Choroid plexus epithelial cell (primary cell): Measurements from ENCODE around the gene COPS2.

Experiments used
- DNase-seq: peaks from one replicate; pipeline ENCODE4 v3.0.0-alpha.2; 2010; ENCODE audit warnings: low read depth
- H3K4me3 ChIP-seq: 2 replicates; pipeline ENCODE4 v1.5.1; 2011; ENCODE audit warnings: low read depth, mild to moderate bottlenecking, control low read depth, low read length, moderate library complexity
- TF ChIP-seq, protein P1 (sequence below): conservative IDR thresholded peaks from 2 replicates; pipeline ENCODE4 v1.5.1; 2011; ENCODE audit warnings: low read depth, mild to moderate bottlenecking, control low read depth, inconsistent platforms, low read length, moderate library complexity

COPS2 gene

DNA sequence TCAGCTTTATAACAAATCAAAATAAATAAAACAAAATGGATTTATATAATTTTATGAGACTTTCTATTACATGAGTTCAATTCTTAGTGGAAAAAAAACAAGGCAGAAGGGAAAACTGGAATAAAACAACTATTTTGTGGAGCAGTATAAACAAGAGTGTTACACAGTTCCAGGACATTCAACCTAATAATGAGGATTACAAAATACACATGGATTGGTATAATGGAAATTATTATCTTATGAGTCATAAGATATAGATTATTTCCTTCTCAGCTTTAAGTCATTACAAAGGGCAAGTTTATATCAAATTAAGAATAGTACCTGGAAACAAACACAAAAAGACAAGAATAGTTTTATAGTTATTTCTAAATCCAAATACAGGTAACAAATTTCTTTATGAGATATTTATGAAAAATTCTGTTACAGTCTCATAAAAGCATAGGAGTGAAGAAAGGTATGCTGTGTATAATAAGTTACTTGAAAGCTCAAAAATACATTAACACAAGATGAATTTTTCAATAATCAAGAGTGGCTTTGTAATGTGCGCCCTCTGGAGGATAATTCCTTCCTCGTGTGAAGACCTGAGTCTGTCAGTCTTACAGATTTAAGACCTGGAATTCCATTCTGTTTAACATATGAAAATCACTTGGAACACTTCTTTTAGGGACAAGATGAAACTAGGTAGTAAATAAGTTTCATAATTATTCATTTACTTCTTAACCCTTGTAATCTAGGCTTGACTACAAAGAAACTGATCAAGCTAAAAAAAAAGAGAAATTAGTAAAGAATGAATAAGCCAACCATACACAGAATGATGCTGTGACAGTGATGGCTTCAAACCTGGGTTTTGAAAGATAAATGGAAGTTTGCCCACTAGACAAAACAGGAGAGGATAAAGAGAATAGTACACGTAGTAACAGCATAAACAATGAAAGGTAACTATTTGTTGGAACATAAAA lies 9.5 kb downstream of the COPS2 start:
- peak; percentile 86 for DNase-seq
- H3K4me3 ChIP-seq: no peak overlapping the region
- TF ChIP-seq, protein P1, sequence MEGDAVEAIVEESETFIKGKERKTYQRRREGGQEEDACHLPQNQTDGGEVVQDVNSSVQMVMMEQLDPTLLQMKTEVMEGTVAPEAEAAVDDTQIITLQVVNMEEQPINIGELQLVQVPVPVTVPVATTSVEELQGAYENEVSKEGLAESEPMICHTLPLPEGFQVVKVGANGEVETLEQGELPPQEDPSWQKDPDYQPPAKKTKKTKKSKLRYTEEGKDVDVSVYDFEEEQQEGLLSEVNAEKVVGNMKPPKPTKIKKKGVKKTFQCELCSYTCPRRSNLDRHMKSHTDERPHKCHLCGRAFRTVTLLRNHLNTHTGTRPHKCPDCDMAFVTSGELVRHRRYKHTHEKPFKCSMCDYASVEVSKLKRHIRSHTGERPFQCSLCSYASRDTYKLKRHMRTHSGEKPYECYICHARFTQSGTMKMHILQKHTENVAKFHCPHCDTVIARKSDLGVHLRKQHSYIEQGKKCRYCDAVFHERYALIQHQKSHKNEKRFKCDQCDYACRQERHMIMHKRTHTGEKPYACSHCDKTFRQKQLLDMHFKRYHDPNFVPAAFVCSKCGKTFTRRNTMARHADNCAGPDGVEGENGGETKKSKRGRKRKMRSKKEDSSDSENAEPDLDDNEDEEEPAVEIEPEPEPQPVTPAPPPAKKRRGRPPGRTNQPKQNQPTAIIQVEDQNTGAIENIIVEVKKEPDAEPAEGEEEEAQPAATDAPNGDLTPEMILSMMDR: peak; percentile 77

DNA sequence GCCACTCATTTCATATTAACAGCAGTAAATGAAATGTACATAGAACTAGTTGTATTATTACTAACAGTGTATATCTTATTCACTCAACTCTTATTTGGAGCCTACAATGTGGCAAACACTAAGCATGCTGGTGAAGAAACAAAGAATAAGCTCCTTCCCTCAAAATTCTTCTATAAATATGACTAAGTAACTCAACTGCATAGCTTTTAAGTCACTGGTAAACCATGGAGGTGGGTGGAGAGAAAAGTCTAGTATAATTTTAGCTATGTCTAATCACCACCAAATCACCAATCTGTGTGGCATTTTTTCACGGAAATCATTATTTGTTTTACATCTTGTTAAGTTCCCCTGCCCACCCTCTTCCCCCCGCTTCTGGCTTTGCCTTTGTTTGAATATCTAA lies 17.5 kb downstream of the COPS2 start:
- TF ChIP-seq, protein P1: no peak
- DNase-seq: peak; percentile 27
- H3K4me3 ChIP-seq: no peak overlapping the region

GRCh38 chr15:49135911-49136310 lies 19.5 kb downstream of the COPS2 start:
- no peak overlapping the region for H3K4me3 ChIP-seq
- DNase-seq: peak; percentile 82
- TF ChIP-seq, protein P1: no peak

DNA sequence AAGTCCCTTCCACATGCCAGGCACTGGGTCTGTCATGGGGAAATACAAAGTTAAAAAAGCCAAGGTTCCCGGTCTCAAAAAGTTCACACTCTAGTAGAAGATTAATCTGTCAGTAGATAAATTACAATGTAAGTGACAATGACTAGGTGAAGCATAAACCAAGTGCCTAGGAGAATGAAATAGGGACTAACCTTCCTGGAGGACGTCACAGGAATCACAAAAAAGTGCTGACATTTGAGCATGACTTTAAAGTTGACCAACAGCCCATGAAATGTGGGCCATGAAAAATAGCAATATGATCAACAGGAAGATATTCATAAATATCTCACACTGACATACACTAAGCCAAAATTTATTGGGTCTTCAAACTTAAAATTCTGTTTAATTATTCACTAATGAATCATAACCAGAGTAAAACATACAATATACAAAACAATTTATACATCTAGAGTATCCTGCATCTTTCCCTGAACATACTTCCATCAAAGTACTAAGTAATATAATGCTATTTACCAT lies 20.0 kb downstream of the COPS2 start:
- DNase-seq: peak; percentile 24
- no peak overlapping the region for H3K4me3 ChIP-seq
- TF ChIP-seq, protein P1: no peak

- DNase-seq: peak; percentile 78
- H3K4me3 ChIP-seq: no peak overlapping the region
- TF ChIP-seq, protein P1: no peak
Observed at GRCh38 chr15:49134683-49135341, 20.6 kb downstream of the COPS2 start.

DNA sequence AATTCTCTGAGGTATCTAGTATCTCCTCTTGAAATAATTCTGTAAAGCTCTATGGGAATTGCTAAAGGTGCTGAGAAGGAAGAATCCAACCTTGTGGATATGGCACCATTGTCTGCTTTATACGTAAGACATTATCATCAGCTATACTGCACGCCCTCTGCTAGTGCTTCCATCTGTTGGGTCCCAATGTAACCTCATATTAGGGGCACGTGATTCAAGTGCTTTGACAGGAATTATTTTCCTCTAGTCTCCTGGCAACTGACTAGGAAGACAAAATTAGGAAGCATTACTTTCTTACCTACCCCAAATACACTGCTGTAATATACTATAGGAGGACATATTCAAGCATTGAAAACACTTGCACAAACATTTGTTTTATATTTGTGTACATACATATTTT lies 24.0 kb downstream of the COPS2 start:
- TF ChIP-seq, protein P1: no peak

More for the DNA sequence above, 24.0 kb downstream of the COPS2 start:
- no peak overlapping the region for H3K4me3 ChIP-seq
- no peak for DNase-seq
